ENCODE results near the gene PORCN.

DNA sequence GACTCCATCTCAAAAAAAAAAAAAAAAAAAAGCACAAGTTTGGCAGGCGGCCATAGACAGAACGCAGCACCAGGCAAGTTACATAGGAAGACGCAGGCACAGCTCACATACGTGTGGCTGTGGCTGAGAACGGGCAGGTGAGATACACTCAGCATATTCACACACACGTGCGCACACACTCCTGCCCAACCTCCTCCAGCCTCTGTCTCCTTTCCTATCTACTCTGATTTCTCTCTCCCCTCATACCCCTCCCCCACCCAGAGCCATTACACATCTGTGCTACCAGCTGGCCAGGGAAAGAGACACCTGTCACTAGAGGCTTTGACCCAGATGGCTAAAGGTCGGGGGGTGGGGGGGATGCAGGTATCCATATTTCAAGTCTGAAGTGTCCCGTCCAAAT lies 36.6 kb upstream of the PORCN start:
- TF ChIP-seq, protein P1, sequence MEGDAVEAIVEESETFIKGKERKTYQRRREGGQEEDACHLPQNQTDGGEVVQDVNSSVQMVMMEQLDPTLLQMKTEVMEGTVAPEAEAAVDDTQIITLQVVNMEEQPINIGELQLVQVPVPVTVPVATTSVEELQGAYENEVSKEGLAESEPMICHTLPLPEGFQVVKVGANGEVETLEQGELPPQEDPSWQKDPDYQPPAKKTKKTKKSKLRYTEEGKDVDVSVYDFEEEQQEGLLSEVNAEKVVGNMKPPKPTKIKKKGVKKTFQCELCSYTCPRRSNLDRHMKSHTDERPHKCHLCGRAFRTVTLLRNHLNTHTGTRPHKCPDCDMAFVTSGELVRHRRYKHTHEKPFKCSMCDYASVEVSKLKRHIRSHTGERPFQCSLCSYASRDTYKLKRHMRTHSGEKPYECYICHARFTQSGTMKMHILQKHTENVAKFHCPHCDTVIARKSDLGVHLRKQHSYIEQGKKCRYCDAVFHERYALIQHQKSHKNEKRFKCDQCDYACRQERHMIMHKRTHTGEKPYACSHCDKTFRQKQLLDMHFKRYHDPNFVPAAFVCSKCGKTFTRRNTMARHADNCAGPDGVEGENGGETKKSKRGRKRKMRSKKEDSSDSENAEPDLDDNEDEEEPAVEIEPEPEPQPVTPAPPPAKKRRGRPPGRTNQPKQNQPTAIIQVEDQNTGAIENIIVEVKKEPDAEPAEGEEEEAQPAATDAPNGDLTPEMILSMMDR (IDR thresholded peaks at IDR 0.05) = no peak
- no peak for TF ChIP-seq POLR2A (IDR thresholded peaks at IDR 0.05)
